ENCODE results near the gene PIK3C2G. TPM values are rescaled to one million over a fixed set of nuclear protein-coding genes. Genes with fewer than 3 reads are reported as not detected.
"Not testable (repeated sequence)": the region's sequence is repeated elsewhere in the genome, so short reads cannot be mapped to it uniquely, and the experiment has no call there.

PIK3C2G gene, protein sequence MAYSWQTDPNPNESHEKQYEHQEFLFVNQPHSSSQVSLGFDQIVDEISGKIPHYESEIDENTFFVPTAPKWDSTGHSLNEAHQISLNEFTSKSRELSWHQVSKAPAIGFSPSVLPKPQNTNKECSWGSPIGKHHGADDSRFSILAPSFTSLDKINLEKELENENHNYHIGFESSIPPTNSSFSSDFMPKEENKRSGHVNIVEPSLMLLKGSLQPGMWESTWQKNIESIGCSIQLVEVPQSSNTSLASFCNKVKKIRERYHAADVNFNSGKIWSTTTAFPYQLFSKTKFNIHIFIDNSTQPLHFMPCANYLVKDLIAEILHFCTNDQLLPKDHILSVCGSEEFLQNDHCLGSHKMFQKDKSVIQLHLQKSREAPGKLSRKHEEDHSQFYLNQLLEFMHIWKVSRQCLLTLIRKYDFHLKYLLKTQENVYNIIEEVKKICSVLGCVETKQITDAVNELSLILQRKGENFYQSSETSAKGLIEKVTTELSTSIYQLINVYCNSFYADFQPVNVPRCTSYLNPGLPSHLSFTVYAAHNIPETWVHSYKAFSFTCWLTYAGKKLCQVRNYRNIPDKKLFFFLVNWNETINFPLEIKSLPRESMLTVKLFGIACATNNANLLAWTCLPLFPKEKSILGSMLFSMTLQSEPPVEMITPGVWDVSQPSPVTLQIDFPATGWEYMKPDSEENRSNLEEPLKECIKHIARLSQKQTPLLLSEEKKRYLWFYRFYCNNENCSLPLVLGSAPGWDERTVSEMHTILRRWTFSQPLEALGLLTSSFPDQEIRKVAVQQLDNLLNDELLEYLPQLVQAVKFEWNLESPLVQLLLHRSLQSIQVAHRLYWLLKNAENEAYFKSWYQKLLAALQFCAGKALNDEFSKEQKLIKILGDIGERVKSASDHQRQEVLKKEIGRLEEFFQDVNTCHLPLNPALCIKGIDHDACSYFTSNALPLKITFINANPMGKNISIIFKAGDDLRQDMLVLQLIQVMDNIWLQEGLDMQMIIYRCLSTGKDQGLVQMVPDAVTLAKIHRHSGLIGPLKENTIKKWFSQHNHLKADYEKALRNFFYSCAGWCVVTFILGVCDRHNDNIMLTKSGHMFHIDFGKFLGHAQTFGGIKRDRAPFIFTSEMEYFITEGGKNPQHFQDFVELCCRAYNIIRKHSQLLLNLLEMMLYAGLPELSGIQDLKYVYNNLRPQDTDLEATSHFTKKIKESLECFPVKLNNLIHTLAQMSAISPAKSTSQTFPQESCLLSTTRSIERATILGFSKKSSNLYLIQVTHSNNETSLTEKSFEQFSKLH (N-terminal part only)
- not detected in 2 replicates for total RNA-seq
- not detected for polyA plus RNA-seq (2012)

- no peak for DNase-seq (ENCODE audit: low read depth)
Measured at GRCh38 chr12:18261273-18261672, at the start of gene PIK3C2G. TSS of gene PIK3C2G (plus strand) at chr12:18261518. CDS start at chr12:18282082, 20,564 bp downstream.

DNA sequence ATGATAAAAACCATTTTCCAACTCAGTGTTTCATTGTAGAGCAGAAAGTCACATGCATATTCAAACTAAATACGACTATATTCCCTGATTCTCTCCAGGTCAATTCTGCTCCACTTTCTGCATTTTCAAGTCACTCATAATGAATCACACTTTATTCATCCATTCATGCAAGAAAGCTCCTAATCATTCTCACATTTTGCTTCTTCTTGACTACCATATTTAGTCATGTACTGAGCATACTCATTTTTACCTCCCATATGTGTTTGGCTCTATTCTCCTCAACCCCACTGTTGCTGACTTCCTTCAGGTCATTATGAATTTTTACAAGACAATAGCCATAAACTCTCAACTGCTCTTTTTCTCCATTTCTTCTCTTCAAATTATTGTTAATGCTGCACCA, 43.4 kb upstream of the PIK3C2G start:
- no peak for DNase-seq (ENCODE audit: low read depth)

GRCh38 chr12:18221726-18222125, 39.6 kb upstream of the PIK3C2G start:
- DNase-seq (ENCODE audit: low read depth), result no peak

DNA sequence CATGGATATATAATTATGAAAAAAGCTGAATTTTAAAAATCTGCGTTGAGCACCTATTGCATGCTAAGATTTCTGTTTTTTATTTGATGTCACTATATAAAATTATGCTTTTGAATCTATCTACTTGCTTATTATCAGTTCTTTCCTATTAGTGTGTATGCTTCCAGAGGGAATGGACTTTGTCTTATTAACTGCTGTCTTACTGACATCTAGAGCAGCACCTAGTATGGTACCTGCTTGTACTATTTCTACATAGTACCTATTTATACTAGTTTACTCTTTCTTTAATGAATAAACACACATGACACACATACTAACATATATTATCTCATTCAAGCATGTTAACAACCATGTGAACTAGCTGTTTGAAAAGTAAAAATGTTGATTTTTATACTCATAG, 38.6 kb upstream of the PIK3C2G start:
- no peak for DNase-seq (ENCODE audit: low read depth)

DNA sequence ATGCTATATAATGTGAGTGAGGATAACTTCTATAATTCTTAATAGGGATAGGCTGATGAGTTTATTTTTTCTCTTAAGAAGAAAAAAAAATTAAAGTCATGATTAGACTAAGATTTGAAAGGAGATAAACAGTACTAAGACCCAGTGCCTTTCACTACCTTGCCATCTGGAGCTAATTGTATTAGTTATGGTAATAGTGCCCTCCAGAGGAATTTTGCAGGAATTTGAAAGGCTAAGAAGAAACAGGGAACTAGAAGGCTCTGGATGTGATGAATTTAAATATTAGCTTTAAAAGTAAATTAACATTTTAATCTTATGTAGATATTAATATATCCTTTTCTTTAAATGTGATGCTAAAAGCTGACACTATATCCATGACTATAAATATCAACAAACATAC, 36.6 kb upstream of the PIK3C2G start:
- DNase-seq (ENCODE audit: low read depth), result peak; percentile 52

DNA sequence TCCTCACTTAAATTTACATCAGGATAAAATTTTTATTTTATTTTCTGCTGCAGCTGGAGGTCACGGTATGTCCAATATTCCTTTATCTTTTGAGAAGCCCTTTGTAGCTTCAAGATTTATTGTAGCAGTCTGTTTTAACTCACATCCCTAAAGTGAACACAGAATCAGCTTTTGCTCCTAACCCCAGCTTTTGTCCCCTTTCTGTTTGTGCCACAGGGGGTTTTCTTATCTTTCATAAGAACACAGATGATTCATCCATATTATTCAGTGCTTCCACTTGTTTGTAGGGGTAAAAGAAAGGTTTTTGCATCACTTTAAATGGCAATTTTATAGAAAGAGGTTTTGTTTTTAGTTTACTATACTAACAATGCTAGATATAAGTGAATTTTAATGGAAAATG, 21.8 kb upstream of the PIK3C2G start:
- no peak for DNase-seq (ENCODE audit: low read depth)

GRCh38 chr12:18242380-18243089, 18.8 kb upstream of the PIK3C2G start:
- no peak for DNase-seq (ENCODE audit: low read depth)

DNA sequence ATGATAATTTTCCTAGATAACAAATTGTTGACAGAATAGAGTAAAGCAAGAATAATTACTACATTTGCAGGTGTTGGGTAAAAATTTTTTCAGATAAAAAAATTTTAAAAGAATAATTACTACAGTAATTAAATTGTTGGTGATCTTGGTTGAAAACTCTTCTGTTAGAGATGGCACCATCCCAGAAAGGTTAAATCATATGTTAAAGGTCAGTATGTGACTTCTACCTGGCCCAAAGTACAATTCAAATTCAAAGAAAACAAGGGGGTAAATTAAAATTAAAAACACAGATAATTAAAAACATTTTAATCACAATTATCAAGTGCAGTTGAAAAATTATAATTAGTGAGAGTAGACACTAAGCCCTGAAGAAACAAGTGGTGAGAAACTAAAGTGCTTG, 18.1 kb upstream of the PIK3C2G start:
- DNase-seq (ENCODE audit: low read depth), result no peak

DNA sequence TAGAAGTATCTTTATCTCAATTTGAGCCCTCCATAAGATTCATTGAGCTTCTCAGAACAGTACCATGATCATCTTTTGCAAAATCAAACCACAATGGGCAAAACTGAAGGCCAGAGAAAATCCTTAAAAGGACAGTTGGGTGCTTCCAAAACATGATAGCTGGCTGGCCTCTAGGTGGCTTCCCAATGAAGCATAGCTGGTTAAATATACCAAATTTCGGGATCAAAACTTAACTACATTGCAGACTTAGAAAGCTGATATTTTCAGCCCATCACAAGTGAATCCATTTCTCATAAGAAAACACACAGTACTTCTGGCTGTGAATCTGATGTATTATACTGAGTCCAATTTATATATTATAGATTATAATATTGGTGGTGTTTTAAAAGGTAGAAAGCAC, 15.3 kb upstream of the PIK3C2G start:
- DNase-seq (ENCODE audit: low read depth), result no peak

DNA sequence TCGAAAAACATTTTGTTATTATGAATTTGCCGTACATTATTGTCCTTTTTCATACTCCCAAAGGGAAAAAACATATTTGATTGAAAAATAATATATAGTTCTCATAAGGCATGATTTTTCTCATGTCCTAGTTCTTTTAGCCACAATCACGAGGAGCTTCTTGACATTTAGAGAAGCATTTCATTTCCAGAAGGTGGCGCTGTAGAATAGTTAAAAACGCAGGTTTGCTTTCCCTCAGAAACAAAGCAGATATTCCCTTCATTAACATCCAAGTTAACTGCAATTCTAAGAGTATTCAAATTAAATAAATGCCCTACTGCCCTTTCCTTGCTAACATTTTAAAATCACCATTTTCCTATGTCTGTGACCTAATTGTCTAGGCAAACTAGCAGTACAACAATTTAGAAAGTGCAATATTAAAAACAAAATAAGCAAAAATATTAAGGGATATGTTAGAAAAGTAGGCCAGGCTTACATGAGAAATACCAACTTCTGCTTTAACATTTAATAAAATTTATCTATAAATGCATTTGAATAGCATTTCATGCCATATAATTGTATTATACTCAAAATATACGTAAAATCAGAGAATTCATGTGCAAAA, 10.9 kb upstream of the PIK3C2G start:
- DNase-seq (ENCODE audit: low read depth), result peak; percentile 73

GRCh38 chr12:18254081-18254480, 7.2 kb upstream of the PIK3C2G start:
- DNase-seq (ENCODE audit: low read depth), result no peak

GRCh38 chr12:18255004-18255403, 6.3 kb upstream of the PIK3C2G start:
- DNase-seq (ENCODE audit: low read depth), result not testable (repeated sequence)

DNA sequence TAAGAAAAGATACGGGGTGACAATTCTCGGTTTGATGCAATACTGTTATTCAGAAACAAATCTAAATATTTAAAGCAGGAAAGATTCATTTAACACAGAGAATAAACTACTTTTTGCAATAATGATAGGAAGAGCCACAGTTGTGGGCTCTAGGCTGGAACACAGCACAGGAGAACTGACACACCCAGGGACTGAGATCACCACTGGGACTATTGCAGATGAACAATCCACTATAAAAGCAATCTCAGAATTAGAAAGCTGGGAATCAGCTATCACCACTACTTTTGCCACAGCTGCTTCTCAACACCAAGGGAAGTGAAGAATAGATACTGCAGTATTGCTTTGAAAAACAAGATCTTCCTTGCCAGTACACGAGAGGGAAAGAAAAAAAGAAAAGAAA, 4.1 kb upstream of the PIK3C2G start:
- no peak for DNase-seq (ENCODE audit: low read depth)

- no peak for DNase-seq (ENCODE audit: low read depth)
Measured at GRCh38 chr12:18258929-18259328, 2.4 kb upstream of the PIK3C2G start.

- no peak for DNase-seq (ENCODE audit: low read depth)
Measured at GRCh38 chr12:18259906-18260682, 1.2 kb upstream of the PIK3C2G start.

DNA sequence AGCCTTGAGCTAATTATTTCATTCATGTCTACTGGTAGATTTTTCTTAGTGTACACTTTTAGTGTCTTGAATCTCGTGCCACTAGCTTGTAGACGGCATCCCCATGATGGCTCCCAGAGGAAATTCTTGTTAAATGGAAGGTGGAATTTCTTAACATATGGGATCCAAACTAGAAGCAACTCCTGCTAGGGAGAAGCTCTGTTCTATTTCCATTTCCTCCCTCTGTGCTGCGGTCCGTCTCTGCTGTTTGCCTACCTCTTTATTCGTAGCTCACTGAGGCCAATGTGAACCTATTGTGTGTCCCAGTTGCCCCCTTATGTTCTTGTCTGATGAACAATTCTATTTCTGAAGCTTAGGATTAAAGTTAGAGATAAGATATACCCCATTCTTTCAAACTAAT, 588 bp downstream of the PIK3C2G start:
- DNase-seq (ENCODE audit: low read depth), result no peak

GRCh38 chr12:18262514-18262913, 1.2 kb downstream of the PIK3C2G start:
- no peak for DNase-seq (ENCODE audit: low read depth)

DNA sequence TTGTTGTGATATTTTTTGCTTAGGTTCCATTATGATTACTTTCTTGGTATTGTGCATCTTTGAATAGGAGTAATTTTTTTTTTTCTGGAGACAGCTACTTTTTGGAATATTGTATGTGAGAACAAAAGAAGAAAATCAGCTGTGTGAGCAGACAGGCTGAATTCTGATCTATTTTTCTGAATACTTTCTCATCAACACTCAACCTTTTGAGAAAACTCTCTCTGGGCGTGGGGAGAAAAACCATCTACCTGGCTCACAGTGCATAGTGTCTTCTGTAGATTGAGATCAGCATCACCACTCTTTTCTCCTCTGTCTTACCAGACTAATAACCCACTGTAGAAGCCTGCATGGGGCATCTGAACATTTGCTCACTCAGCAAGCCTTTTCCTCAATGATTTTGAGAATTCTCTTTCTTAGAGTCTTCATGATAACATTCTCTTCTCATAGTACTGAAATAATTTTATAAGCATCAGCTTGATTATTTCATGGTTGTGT, 3.3 kb downstream of the PIK3C2G start:
- DNase-seq (ENCODE audit: low read depth), result no peak

GRCh38 chr12:18267427-18268099, 6.2 kb downstream of the PIK3C2G start:
- no peak for DNase-seq (ENCODE audit: low read depth)

Measured in myocyte (in vitro differentiated cells).